Measurements from ENCODE around the gene SEH1L.

Gene SEH1L

GRCh38 chr18:12948050-12948804, 416 bp downstream of the SEH1L start:
- Histone ChIP-seq H3K36me3 (ENCODE audit: low read depth) (peaks cover 36% of the 10 kb centered on the region), H3K27ac (ENCODE audit: poor library complexity, severe bottlenecking) (peak overlapping the region; percentile 94), H3K9me3 (ENCODE audit: severe bottlenecking) (no peaks in the 10 kb centered on the region), H3K4me1 (ENCODE audit: insufficient read depth, poor library complexity, severe bottlenecking) (peaks cover 16% of the 10 kb centered on the region), H3K27me3 (ENCODE audit: insufficient read depth, poor library complexity, severe bottlenecking) (no peaks in the 10 kb centered on the region), H3K4me3 (ENCODE audit: severe bottlenecking) (peak overlapping the region; percentile 82)
- ATAC-seq (ENCODE audit: low read depth) (peak; percentile 83), DNase-seq (ENCODE audit: low spot score) (peak; percentile 97)
- no peak for TF ChIP-seq CTCF (IDR thresholded peaks at IDR 0.05; ENCODE audit: poor library complexity, severe bottlenecking)

DNA sequence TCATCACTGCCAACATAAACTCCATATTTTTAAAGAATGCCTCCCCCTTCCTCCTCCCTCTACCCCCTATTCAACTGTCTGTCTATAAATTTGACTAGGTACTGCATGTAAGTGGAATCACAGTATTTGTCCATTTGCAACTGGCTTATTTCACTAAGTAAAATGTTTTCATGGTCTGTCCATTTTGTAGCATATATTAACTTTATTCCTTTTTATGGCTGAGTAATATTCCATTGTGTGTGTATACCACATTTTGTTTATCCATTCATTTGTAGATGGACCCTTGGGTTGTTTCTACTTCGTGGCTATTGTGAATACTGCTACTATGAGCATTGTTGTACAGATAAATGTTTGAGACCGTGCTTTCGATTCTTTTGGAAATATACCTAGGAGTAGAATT, 10.7 kb downstream of the SEH1L start:
- ATAC-seq (ENCODE audit: low read depth), result no peak
- no peaks in the 10 kb centered on the region for H3K4me1 ChIP-seq (ENCODE audit: insufficient read depth, poor library complexity, severe bottlenecking)
- no peak for TF ChIP-seq CTCF (IDR thresholded peaks at IDR 0.05; ENCODE audit: poor library complexity, severe bottlenecking)
- H3K27ac ChIP-seq (ENCODE audit: poor library complexity, severe bottlenecking), result no peak overlapping the region
- no peak overlapping the region for H3K4me3 ChIP-seq (ENCODE audit: severe bottlenecking)
- no peaks in the 10 kb centered on the region for H3K9me3 ChIP-seq (ENCODE audit: severe bottlenecking)
- no peak for DNase-seq (ENCODE audit: low spot score)
- H3K27me3 ChIP-seq (ENCODE audit: insufficient read depth, poor library complexity, severe bottlenecking), result no peaks in the 10 kb centered on the region
- peaks cover 74% of the 10 kb centered on the region for H3K36me3 ChIP-seq (ENCODE audit: low read depth)

DNA sequence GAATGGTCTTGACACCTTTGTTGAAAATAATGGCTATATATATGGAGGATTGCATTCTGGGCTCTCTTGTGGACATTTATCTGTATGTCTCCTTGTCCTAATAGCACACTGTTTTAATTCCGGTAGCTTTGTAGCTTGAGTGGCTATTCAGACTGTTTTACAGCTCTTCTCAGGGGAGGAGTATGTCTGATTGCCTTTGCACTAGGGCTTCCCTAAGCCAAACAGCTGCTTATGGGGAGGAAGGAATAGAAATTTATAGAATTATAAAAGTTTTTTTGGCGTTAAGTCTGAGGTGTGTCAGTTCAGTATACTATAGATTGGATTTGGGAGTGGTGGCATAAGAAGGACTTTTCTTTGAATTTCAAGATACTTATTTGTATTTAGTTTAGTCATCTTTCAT, 12.6 kb downstream of the SEH1L start:
- no peak for TF ChIP-seq CTCF (IDR thresholded peaks at IDR 0.05; ENCODE audit: poor library complexity, severe bottlenecking)
- no peaks in the 10 kb centered on the region for H3K27me3 ChIP-seq (ENCODE audit: insufficient read depth, poor library complexity, severe bottlenecking)
- H3K36me3 ChIP-seq (ENCODE audit: low read depth), result peaks cover 71% of the 10 kb centered on the region
- H3K9me3 ChIP-seq (ENCODE audit: severe bottlenecking), result no peaks in the 10 kb centered on the region
- ATAC-seq (ENCODE audit: low read depth), result no peak
- no peaks in the 10 kb centered on the region for H3K4me1 ChIP-seq (ENCODE audit: insufficient read depth, poor library complexity, severe bottlenecking)
- no peak for DNase-seq (ENCODE audit: low spot score)
- no peak overlapping the region for H3K27ac ChIP-seq (ENCODE audit: poor library complexity, severe bottlenecking)
- no peak overlapping the region for H3K4me3 ChIP-seq (ENCODE audit: severe bottlenecking)

GRCh38 chr18:12960853-12961397, 13.1 kb downstream of the SEH1L start:
- no peak for ATAC-seq (ENCODE audit: low read depth)
- H3K36me3 ChIP-seq (ENCODE audit: low read depth), result peaks cover 70% of the 10 kb centered on the region
- no peak overlapping the region for H3K4me3 ChIP-seq (ENCODE audit: severe bottlenecking)

More at GRCh38 chr18:12960853-12961397, 13.1 kb downstream of the SEH1L start:
- no peaks in the 10 kb centered on the region for H3K27me3 ChIP-seq (ENCODE audit: insufficient read depth, poor library complexity, severe bottlenecking)
- no peaks in the 10 kb centered on the region for H3K9me3 ChIP-seq (ENCODE audit: severe bottlenecking)
- no peak for DNase-seq (ENCODE audit: low spot score)
- no peaks in the 10 kb centered on the region for H3K4me1 ChIP-seq (ENCODE audit: insufficient read depth, poor library complexity, severe bottlenecking)
- H3K27ac ChIP-seq (ENCODE audit: poor library complexity, severe bottlenecking), result no peak overlapping the region
- no peak for TF ChIP-seq CTCF (IDR thresholded peaks at IDR 0.05; ENCODE audit: poor library complexity, severe bottlenecking)
